SU-DHL-6 (cell line): ENCODE measurements around the gene MBNL1.
A peak's percentile ranks its signal among the peaks of the same experiment; 100 is the strongest.

Source experiments
- H2AFZ ChIP-seq: fragments of 200-600 bp; sonication (generic); 2 replicates; pipeline ENCODE4 v1.6.1; 2014; ENCODE audit warnings: low read depth, mild to moderate bottlenecking, moderate library complexity, mixed read lengths, antibody characterized with exemption, low read length; ENCODE audit not compliant: severe bottlenecking
- H3F3A ChIP-seq: fragments of 200-600 bp; shearing (Covaris generic); 2 replicates; pipeline ENCODE4 v1.6.0; 2016; ENCODE audit warnings: antibody characterized with exemption, mild to moderate bottlenecking; ENCODE audit not compliant: insufficient read depth
- H3K27ac ChIP-seq: fragments of 200-600 bp; sonication (generic); 2 replicates; pipeline ENCODE4 v1.5.1; 2016; ENCODE audit warnings: low read depth, mild to moderate bottlenecking, low read length, moderate library complexity, mixed read lengths
- H3K27me3 ChIP-seq: fragments of 200-600 bp; sonication (generic), shearing (Covaris generic); 2 replicates; pipeline ENCODE4 v1.6.0; 2014; ENCODE audit warnings: mild to moderate bottlenecking, low read length
- H3K36me3 ChIP-seq: fragments of 200-600 bp; sonication (generic); 2 replicates; pipeline ENCODE4 v1.6.1; 2014; ENCODE audit warnings: mild to moderate bottlenecking, low read length, mixed read lengths
- H3K4me2 ChIP-seq: fragments of 300-600, 200-600 bp; shearing (Covaris generic), sonication (generic); 2 replicates; pipeline ENCODE4 v1.6.0; 2014; ENCODE audit warnings: low read length, low read depth, mild to moderate bottlenecking; ENCODE audit not compliant: poor library complexity, severe bottlenecking
- H3K4me3 ChIP-seq: fragments of 200-600 bp; sonication (generic); 2 replicates; pipeline ENCODE4 v1.5.1; 2014; ENCODE audit warnings: antibody characterized with exemption, low read length, mild to moderate bottlenecking, mixed read lengths; ENCODE audit not compliant: insufficient read depth, poor library complexity, severe bottlenecking
- H3K79me2 ChIP-seq: fragments of 200-600 bp; sonication (generic); 2 replicates; pipeline ENCODE4 v1.6.1; 2014; ENCODE audit warnings: mild to moderate bottlenecking, low read length, moderate library complexity; ENCODE audit not compliant: insufficient read depth
- H3K9ac ChIP-seq: fragments of 200-600 bp; sonication (generic); 2 replicates; pipeline ENCODE4 v1.7.0; 2014; ENCODE audit warnings: mild to moderate bottlenecking, low read length
- H3K9me2 ChIP-seq: fragments of 200-600 bp; sonication (generic); replicated peaks from 2 replicates; pipeline ENCODE4 v1.6.1; 2014; ENCODE audit warnings: low read length; ENCODE audit not compliant: insufficient read depth
- H3K9me3 ChIP-seq: fragments of 200-600 bp; sonication (generic); 2 replicates; pipeline ENCODE4 v1.6.1; 2014; ENCODE audit warnings: low read length, mixed read lengths; ENCODE audit not compliant: insufficient read depth
- H4K20me1 ChIP-seq: fragments of 200-600 bp; sonication (generic); 2 replicates; pipeline ENCODE4 v1.6.1; 2014; ENCODE audit warnings: low read depth, mild to moderate bottlenecking, antibody characterized with exemption, low read length, moderate library complexity, mixed read lengths
- CTCF ChIP-seq: fragments of 200-600 bp; sonication (generic); IDR thresholded peaks from one replicate; pipeline ENCODE4 v1.5.1; 2017; ENCODE audit warnings: antibody characterized with exemption, mild to moderate bottlenecking, low read length, moderate library complexity; ENCODE audit not compliant: insufficient read depth, poor library complexity, severe bottlenecking
- EZH2phosphoT487 ChIP-seq: fragments of 200-600 bp; sonication (generic), shearing (Covaris generic); conservative IDR thresholded peaks from 2 replicates; pipeline ENCODE4 v1.6.1; 2018; ENCODE audit warnings: mild to moderate bottlenecking, antibody characterized with exemption, low read length, moderate library complexity, mixed read lengths

MBNL1 gene

GRCh38 chr3:152404976-152405375 lies 136.2 kb downstream of the MBNL1 start:
- H3K27ac ChIP-seq = peak overlapping the region; percentile 25; the same call in 1 of the 2 replicates
- no peak for TF ChIP-seq CTCF
- no peak for TF ChIP-seq EZH2phosphoT487
- no peaks in the 10 kb centered on the region for H3K9me3 ChIP-seq
- H3K9me2 ChIP-seq = no peaks in the 10 kb centered on the region
- H3K9ac ChIP-seq = no peak overlapping the region
- H3K36me3 ChIP-seq = no peaks in the 10 kb centered on the region; the same call in 1 of the 2 replicates
- peaks cover 46% of the 10 kb centered on the region for H4K20me1 ChIP-seq
- H2AFZ ChIP-seq = no peak overlapping the region
- peaks cover 99% of the 10 kb centered on the region for H3K79me2 ChIP-seq
- H3K27me3 ChIP-seq = no peaks in the 10 kb centered on the region
- H3F3A ChIP-seq = peaks cover 18% of the 10 kb centered on the region; the same call in 1 of the 2 replicates
- H3K4me3 ChIP-seq = no peak overlapping the region
- H3K4me2 ChIP-seq = no peak overlapping the region

GRCh38 chr3:152405915-152406802 lies 137.4 kb downstream of the MBNL1 start:
- Histone ChIP-seq H3K4me3 (no peak overlapping the region), H3K79me2 (peaks cover 99% of the 10 kb centered on the region), H3F3A (peaks cover 18% of the 10 kb centered on the region; the same call in 1 of the 2 replicates), H4K20me1 (peaks cover 46% of the 10 kb centered on the region), H2AFZ (no peak overlapping the region), H3K36me3 (peaks cover 7% of the 10 kb centered on the region; the same call in 1 of the 2 replicates), H3K9me2 (no peaks in the 10 kb centered on the region), H3K27ac (no peak overlapping the region), H3K9me3 (no peaks in the 10 kb centered on the region), H3K4me2 (no peak overlapping the region), H3K9ac (no peak overlapping the region), H3K27me3 (no peaks in the 10 kb centered on the region)
- TF ChIP-seq EZH2phosphoT487 (no peak), CTCF (no peak)

- no peak overlapping the region for H2AFZ ChIP-seq
- no peaks in the 10 kb centered on the region for H3K27me3 ChIP-seq
- no peaks in the 10 kb centered on the region for H3K9me2 ChIP-seq
- H3K79me2 ChIP-seq = peaks cover 100% of the 10 kb centered on the region
- H3K9ac ChIP-seq = no peak overlapping the region
- H3K27ac ChIP-seq = no peak overlapping the region
- peaks cover 31% of the 10 kb centered on the region for H4K20me1 ChIP-seq
- H3K36me3 ChIP-seq = peaks cover 52% of the 10 kb centered on the region
- no peak overlapping the region for H3K4me3 ChIP-seq
- TF ChIP-seq CTCF = no peak
- TF ChIP-seq EZH2phosphoT487 = no peak
- peaks cover 14% of the 10 kb centered on the region; the same call in 1 of the 2 replicates for H3F3A ChIP-seq
- H3K9me3 ChIP-seq = no peaks in the 10 kb centered on the region
- no peak overlapping the region for H3K4me2 ChIP-seq
Measured at GRCh38 chr3:152413240-152413639, 144.5 kb downstream of the MBNL1 start.
